H9 (cell line): ENCODE results near the gene C10orf88. TPM values are rescaled to one million over a fixed set of nuclear protein-coding genes. Genes with fewer than 3 reads are reported as not detected.

Source experiments
- DNase-seq: peaks from one replicate; pipeline ENCODE4 v3.0.0-alpha.2; 2017
- H2AFZ ChIP-seq: one replicate; pipeline ENCODE4 v1.6.1; 2013; ENCODE audit warnings: mild to moderate bottlenecking, low read length, control low read depth, moderate library complexity
- H2AK5ac ChIP-seq: 2 replicates; pipeline ENCODE4 v1.6.1; 2013; ENCODE audit warnings: low read length, control low read depth, mixed read lengths; ENCODE audit not compliant: insufficient read length
- H2BK120ac ChIP-seq: one replicate; pipeline ENCODE4 v1.6.1; 2013; ENCODE audit warnings: low read depth, mild to moderate bottlenecking, low read length, control low read depth, inconsistent platforms; ENCODE audit not compliant: poor library complexity, severe bottlenecking
- H2BK12ac ChIP-seq: 2 replicates; pipeline ENCODE4 v1.6.1; 2013; ENCODE audit warnings: low read length, control low read depth, mixed read lengths, low read depth; ENCODE audit not compliant: insufficient read length
- H2BK15ac ChIP-seq: 2 replicates; pipeline ENCODE4 v1.6.1; 2013; ENCODE audit warnings: low read depth, low read length, control low read depth
- H2BK20ac ChIP-seq: one replicate; pipeline ENCODE4 v1.6.1; 2013; ENCODE audit warnings: low read depth, mild to moderate bottlenecking, low read length, control low read depth, inconsistent platforms; ENCODE audit not compliant: poor library complexity, severe bottlenecking
- H2BK5ac ChIP-seq: 2 replicates; pipeline ENCODE4 v1.6.1; 2013; ENCODE audit warnings: low read length, control low read depth, mixed read lengths; ENCODE audit not compliant: insufficient read length
- H3K14ac ChIP-seq: 2 replicates; pipeline ENCODE4 v1.6.1; 2013; ENCODE audit warnings: low read length, control low read depth; ENCODE audit not compliant: insufficient read depth
- H3K18ac ChIP-seq: 2 replicates; pipeline ENCODE4 v1.6.1; 2013; ENCODE audit warnings: low read depth, mild to moderate bottlenecking, mixed read lengths, low read length, control low read depth; ENCODE audit not compliant: insufficient read length
- H3K23ac ChIP-seq: 2 replicates; pipeline ENCODE4 v1.6.1; 2013; ENCODE audit warnings: low read length, control low read depth, mixed read lengths, low read depth; ENCODE audit not compliant: insufficient read length
- H3K23me2 ChIP-seq: 2 replicates; pipeline ENCODE4 v1.6.1; 2013; ENCODE audit warnings: low read depth, mild to moderate bottlenecking, mixed read lengths, low read length, control low read depth; ENCODE audit not compliant: insufficient read length, poor library complexity, severe bottlenecking
- H3K27ac ChIP-seq: 2 replicates; pipeline ENCODE4 v1.5.1; 2013; ENCODE audit warnings: low read length, control low read depth, mixed read lengths, low read depth; ENCODE audit not compliant: insufficient read length
- H3K27me3 ChIP-seq: 2 replicates; pipeline ENCODE4 v1.6.1; 2013; ENCODE audit warnings: low read length, control low read depth, inconsistent platforms; ENCODE audit not compliant: insufficient read depth
- H3K4ac ChIP-seq: 2 replicates; pipeline ENCODE4 v1.6.1; 2013; ENCODE audit warnings: low read depth, mild to moderate bottlenecking, control low read depth, inconsistent platforms, low read length, moderate library complexity
- H3K4me1 ChIP-seq: 2 replicates; pipeline ENCODE4 v1.6.1; 2013; ENCODE audit warnings: low read length, control low read depth, inconsistent platforms; ENCODE audit not compliant: insufficient read depth
- H3K4me2 ChIP-seq: 2 replicates; pipeline ENCODE4 v1.6.1; 2013; ENCODE audit warnings: low read length, control low read depth, mixed read lengths; ENCODE audit not compliant: insufficient read length, insufficient read depth
- H3K56ac ChIP-seq: 2 replicates; pipeline ENCODE4 v1.6.1; 2013; ENCODE audit warnings: low read depth, mild to moderate bottlenecking, mixed read lengths, low read length, control low read depth; ENCODE audit not compliant: insufficient read length
- H3K79me1 ChIP-seq: 2 replicates; pipeline ENCODE4 v1.6.1; 2013; ENCODE audit warnings: low read depth, mild to moderate bottlenecking, moderate library complexity, low read length, control low read depth, inconsistent platforms; ENCODE audit not compliant: insufficient read depth, poor library complexity, severe bottlenecking
- H3K79me2 ChIP-seq: 2 replicates; pipeline ENCODE4 v1.6.1; 2013; ENCODE audit warnings: low read length, control low read depth, inconsistent platforms; ENCODE audit not compliant: insufficient read depth
- H3K9ac ChIP-seq: 2 replicates; pipeline ENCODE4 v1.6.1; 2013; ENCODE audit warnings: low read length, control low read depth, mixed read lengths; ENCODE audit not compliant: insufficient read length; ENCODE audit errors: extremely low read depth
- H3K9me3 ChIP-seq: one replicate; pipeline ENCODE4 v1.6.1; 2013; ENCODE audit warnings: low read depth, low read length, inconsistent platforms; ENCODE audit not compliant: control insufficient read depth
- H3T11ph ChIP-seq: one replicate; pipeline ENCODE4 v1.6.1; 2013; ENCODE audit warnings: mild to moderate bottlenecking, low read length, control low read depth, inconsistent platforms
- H4K20me1 ChIP-seq: one replicate; pipeline ENCODE4 v1.6.1; 2013; ENCODE audit not compliant: control insufficient read depth, insufficient read length, insufficient read depth
- H4K5ac ChIP-seq: 2 replicates; pipeline ENCODE4 v1.6.1; 2013; ENCODE audit warnings: low read depth, mild to moderate bottlenecking, mixed read lengths, low read length, control low read depth; ENCODE audit not compliant: insufficient read length
- H4K8ac ChIP-seq: replicated peaks from 2 replicates; pipeline ENCODE4 v1.6.1; 2013; ENCODE audit warnings: low read length, control low read depth, mixed read lengths, low read depth; ENCODE audit not compliant: insufficient read length
- H4K91ac ChIP-seq: 2 replicates; pipeline ENCODE4 v1.6.1; 2013; ENCODE audit warnings: low read depth, mild to moderate bottlenecking, moderate library complexity, mixed read lengths, low read length, control low read depth; ENCODE audit not compliant: insufficient read length
- H3K27ac Mint-ChIP-seq, 3 experiments: 2 replicates in 2 of 3; 3 replicates in 1 of 3; pipeline ENCODE4 v1.8.0; 2020 to 2021; ENCODE audit warnings: mixed read lengths in 3 of 3, mild to moderate bottlenecking in 1 of 3, moderate library complexity in 1 of 3
- H3K27me3 Mint-ChIP-seq: 2 replicates; pipeline ENCODE4 v1.8.0; 2021; ENCODE audit warnings: low read depth, mild to moderate bottlenecking, moderate library complexity, mixed read lengths
- H3K36me3 Mint-ChIP-seq, 3 experiments: 2 replicates in 2 of 3; 3 replicates in 1 of 3; pipeline ENCODE4 v1.8.0; 2020 to 2021; ENCODE audit warnings: low read depth in 3 of 3, mixed read lengths in 3 of 3; ENCODE audit not compliant: insufficient read depth in 1 of 3
- H3K4me1 Mint-ChIP-seq, 2 experiments: 2 replicates each; pipeline ENCODE4 v1.8.0; 2020; ENCODE audit warnings: mixed read lengths in 2 of 2
- H3K4me3 Mint-ChIP-seq, 2 experiments: 2 replicates in 1 of 2; 3 replicates in 1 of 2; pipeline ENCODE4 v1.8.0; 2020 to 2021; ENCODE audit warnings: mild to moderate bottlenecking in 2 of 2, mixed read lengths in 2 of 2, moderate library complexity in 1 of 2
- H3K9me3 Mint-ChIP-seq, 2 experiments: 2 replicates in 1 of 2; 3 replicates in 1 of 2; pipeline ENCODE4 v1.8.0; 2020; ENCODE audit warnings: mild to moderate bottlenecking in 2 of 2, mixed read lengths in 2 of 2, moderate library complexity in 1 of 2
- CTCF ChIP-seq: fragments of 200-600 bp; sonication (generic); conservative IDR thresholded peaks from 3 replicates; pipeline ENCODE4 v1.8.0; 2021; ENCODE audit warnings: antibody characterized with exemption, mild to moderate bottlenecking
- WGBS: extraction: QIAGEN DNeasy Blood & Tissue Kit; methylation state at CpG from one replicate; pipeline ENCODE4 v1.1.7; 2013; ENCODE audit warnings: missing lambda C conversion rate, low lambda C conversion rate, mixed read lengths; ENCODE audit not compliant: insufficient read length; ENCODE audit errors: extremely low coverage; 5-methylcytosine and 5-hydroxymethylcytosine counted together
- long read RNA-seq: library from polyadenylated mRNA; unstranded; transcript quantifications from one replicate; pipeline ENCODE4 v2.0.0, GENCODE V29; 2020
- total RNA-seq: library from RNA; stranded (reverse); gene quantifications from 2 replicates; pipeline ENCODE4 v1.2.1, GENCODE V29; 2021

The C10orf88 gene
- 10.9 and 11.7 TPM in 2 replicates for total RNA-seq
- long read RNA-seq, transcript C10orf88-204 (6 exons, 2,482 nt), result major isoform, 32 of 79 reads
- long read RNA-seq, partial matches to known transcripts, result 39 of 79 reads
- long read RNA-seq, other reads (novel, unspliced or antisense), result 6 of 79 reads

GRCh38 chr10:122953902-122954730 is at the start of gene C10orf88:
Gene C10orf88 (minus strand): TSS chr10:122954227. CDS start chr10:122954178, 49 bp downstream.
- Histone ChIP-seq H3K14ac (0 out of 2 replicates have a peak within 1 kb of the TSS, but pooled peaks have one; percentile 18), H3K23me2 (peaks cover 4% of the 10 kb centered on the region), H3K9me3 (no peaks in the 10 kb centered on the region), H3K9ac (peak within 1 kb of the TSS; percentile 52), H4K91ac (no peak within 1 kb of the TSS), H3K4me1 (no peaks in the 10 kb centered on the region), H3K18ac (peak within 1 kb of the TSS; percentile 68), H3K23ac (no peak within 1 kb of the TSS), H3K79me2 (no peaks in the 10 kb centered on the region), H3T11ph (no peak within 1 kb of the TSS), H4K20me1 (no peaks in the 10 kb centered on the region), H2BK120ac (no peak within 1 kb of the TSS), H4K8ac (no peak within 1 kb of the TSS), H2BK20ac (no peak within 1 kb of the TSS), H3K27me3 (peaks cover 4% of the 10 kb centered on the region; the same call in 1 of the 2 replicates), H2AK5ac (no peak within 1 kb of the TSS), H4K5ac (no peak within 1 kb of the TSS), H3K79me1 (no peaks in the 10 kb centered on the region), H2BK12ac (no peak within 1 kb of the TSS), H2BK5ac (no peak within 1 kb of the TSS), H2BK15ac (no peak within 1 kb of the TSS), H3K4me2 (peak within 1 kb of the TSS; percentile 87), H3K4ac (no peak within 1 kb of the TSS), H2AFZ (no peak within 1 kb of the TSS), H3K56ac (no peak within 1 kb of the TSS), H3K27ac (no peak within 1 kb of the TSS)
- H3K9me3 Mint-ChIP-seq, result peaks cover 11 to 13% of the 10 kb centered on the region in 2 experiments; a peak in 4 of 5 replicates
- peaks cover 11 to 18% of the 10 kb centered on the region in 2 experiments for H3K4me1 Mint-ChIP-seq
- WGBS, result no CpG with 5 or more reads among the region's 77 CpGs
- H3K4me3 Mint-ChIP-seq, result peak within 1 kb of the TSS; percentile 79
- H3K36me3 Mint-ChIP-seq, result peaks cover 0 to 29% (median 17%) of the 10 kb centered on the region in 3 experiments; a peak in 4 of 7 replicates
- H3K27ac Mint-ChIP-seq, result peak within 1 kb of the TSS in 1 of 3 experiments; percentile 88; a peak in 1 of 7 replicates
- DNase-seq, result peak; percentile 99
- no peak for TF ChIP-seq CTCF
- H3K27me3 Mint-ChIP-seq, result peaks cover 40% of the 10 kb centered on the region
